Measurements from ENCODE around the gene MLLT10. TPM values are rescaled to one million over a fixed set of nuclear protein-coding genes. Genes with fewer than 3 reads are reported as not detected.

Gene MLLT10
- total and polyA plus RNA-seq, 10 of the 15 experiments (the other 5 are each of a cell fraction or from before 2014, with no cell fraction given): 8.7 to 61.1 (median 28.5) TPM

DNA sequence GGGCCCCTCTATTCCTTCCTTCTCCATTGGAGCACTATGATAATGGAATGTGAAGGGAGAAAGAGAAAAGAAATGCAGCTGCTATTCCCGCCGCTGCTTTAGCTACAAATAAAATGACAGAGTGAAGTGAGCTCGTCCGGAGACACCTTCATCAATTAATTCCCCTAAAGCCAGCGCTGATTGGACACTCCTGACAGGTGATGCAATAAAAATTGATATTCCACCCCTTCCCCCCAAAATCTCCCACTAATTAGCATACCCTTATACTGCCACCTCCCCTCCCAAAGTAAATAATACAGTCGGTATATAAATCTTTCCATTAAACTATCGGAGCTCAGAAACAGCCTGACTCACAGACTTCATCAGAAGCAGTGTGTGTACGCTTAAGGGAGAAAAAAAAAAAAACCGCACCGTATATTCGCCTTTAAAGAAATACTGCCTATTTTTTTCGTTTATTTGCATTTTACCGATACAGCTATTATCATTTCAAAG lies 15.8 kb upstream of the MLLT10 start:
- H3K27ac ChIP-seq (ENCODE audit: control insufficient read depth, insufficient read depth): no peak overlapping the region
- ChIA-PET SMC1A (ENCODE audit: uncharacterized antibody, unreplicated experiment) (interaction anchor here (0.5 to 1.5 kb wide), 9 partner anchors 15 to 459 kb away, joined by 3 to 6 read pairs (median 3); no protein-coding TSS in a partner anchor), RAD21 (ENCODE audit: unreplicated experiment) (interaction anchor here (0.8 to 1.2 kb wide), 3 partner anchors 22 to 239 kb away, joined by 3 to 8 read pairs (median 3); no protein-coding TSS in a partner anchor), CTCF (interaction anchor here (0.7 to 1.0 kb wide), 4 partner anchors 12 to 213 kb away, joined by 3 to 4 read pairs (median 4); no protein-coding TSS in a partner anchor), POLR2A (interaction anchor here (0.5 to 0.6 kb wide), 4 partner anchors 142 to 1473 kb away, joined by 3 to 6 read pairs (median 3); no protein-coding TSS in a partner anchor)
- H3K36me3 ChIP-seq (ENCODE audit: control insufficient read depth in 2 of 2, insufficient read depth in 2 of 2, low read length in 1 of 2): no peaks in the 10 kb centered on the region
- no peak for FAIRE-seq
- peak; percentile 79; the same call in 1 of the 2 replicates for TF ChIP-seq ZNF384 (IDR thresholded peaks at IDR 0.05; ENCODE audit: borderline replicate concordance, low read depth, low read length)
- TF ChIP-seq, protein P1, sequence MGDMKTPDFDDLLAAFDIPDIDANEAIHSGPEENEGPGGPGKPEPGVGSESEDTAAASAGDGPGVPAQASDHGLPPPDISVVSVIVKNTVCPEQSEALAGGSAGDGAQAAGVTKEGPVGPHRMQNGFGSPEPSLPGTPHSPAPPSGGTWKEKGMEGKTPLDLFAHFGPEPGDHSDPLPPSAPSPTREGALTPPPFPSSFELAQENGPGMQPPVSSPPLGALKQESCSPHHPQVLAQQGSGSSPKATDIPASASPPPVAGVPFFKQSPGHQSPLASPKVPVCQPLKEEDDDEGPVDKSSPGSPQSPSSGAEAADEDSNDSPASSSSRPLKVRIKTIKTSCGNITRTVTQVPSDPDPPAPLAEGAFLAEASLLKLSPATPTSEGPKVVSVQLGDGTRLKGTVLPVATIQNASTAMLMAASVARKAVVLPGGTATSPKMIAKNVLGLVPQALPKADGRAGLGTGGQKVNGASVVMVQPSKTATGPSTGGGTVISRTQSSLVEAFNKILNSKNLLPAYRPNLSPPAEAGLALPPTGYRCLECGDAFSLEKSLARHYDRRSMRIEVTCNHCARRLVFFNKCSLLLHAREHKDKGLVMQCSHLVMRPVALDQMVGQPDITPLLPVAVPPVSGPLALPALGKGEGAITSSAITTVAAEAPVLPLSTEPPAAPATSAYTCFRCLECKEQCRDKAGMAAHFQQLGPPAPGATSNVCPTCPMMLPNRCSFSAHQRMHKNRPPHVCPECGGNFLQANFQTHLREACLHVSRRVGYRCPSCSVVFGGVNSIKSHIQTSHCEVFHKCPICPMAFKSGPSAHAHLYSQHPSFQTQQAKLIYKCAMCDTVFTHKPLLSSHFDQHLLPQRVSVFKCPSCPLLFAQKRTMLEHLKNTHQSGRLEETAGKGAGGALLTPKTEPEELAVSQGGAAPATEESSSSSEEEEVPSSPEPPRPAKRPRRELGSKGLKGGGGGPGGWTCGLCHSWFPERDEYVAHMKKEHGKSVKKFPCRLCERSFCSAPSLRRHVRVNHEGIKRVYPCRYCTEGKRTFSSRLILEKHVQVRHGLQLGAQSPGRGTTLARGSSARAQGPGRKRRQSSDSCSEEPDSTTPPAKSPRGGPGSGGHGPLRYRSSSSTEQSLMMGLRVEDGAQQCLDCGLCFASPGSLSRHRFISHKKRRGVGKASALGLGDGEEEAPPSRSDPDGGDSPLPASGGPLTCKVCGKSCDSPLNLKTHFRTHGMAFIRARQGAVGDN (IDR thresholded peaks at IDR 0.05): no peak
- TF ChIP-seq, protein P2, sequence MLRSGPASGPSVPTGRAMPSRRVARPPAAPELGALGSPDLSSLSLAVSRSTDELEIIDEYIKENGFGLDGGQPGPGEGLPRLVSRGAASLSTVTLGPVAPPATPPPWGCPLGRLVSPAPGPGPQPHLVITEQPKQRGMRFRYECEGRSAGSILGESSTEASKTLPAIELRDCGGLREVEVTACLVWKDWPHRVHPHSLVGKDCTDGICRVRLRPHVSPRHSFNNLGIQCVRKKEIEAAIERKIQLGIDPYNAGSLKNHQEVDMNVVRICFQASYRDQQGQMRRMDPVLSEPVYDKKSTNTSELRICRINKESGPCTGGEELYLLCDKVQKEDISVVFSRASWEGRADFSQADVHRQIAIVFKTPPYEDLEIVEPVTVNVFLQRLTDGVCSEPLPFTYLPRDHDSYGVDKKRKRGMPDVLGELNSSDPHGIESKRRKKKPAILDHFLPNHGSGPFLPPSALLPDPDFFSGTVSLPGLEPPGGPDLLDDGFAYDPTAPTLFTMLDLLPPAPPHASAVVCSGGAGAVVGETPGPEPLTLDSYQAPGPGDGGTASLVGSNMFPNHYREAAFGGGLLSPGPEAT (IDR thresholded peaks at IDR 0.05; ENCODE audit: low read depth): 0 out of 2 replicates have a peak, but pooled peaks have one; percentile 22
- TF ChIP-seq, protein P3, sequence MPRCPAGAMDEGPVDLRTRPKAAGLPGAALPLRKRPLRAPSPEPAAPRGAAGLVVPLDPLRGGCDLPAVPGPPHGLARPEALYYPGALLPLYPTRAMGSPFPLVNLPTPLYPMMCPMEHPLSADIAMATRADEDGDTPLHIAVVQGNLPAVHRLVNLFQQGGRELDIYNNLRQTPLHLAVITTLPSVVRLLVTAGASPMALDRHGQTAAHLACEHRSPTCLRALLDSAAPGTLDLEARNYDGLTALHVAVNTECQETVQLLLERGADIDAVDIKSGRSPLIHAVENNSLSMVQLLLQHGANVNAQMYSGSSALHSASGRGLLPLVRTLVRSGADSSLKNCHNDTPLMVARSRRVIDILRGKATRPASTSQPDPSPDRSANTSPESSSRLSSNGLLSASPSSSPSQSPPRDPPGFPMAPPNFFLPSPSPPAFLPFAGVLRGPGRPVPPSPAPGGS (IDR thresholded peaks at IDR 0.05; ENCODE audit: borderline replicate concordance, insufficient read depth, low read depth, low read length, poor library complexity, severe bottlenecking): no peak
- TF ChIP-seq, protein P4, sequence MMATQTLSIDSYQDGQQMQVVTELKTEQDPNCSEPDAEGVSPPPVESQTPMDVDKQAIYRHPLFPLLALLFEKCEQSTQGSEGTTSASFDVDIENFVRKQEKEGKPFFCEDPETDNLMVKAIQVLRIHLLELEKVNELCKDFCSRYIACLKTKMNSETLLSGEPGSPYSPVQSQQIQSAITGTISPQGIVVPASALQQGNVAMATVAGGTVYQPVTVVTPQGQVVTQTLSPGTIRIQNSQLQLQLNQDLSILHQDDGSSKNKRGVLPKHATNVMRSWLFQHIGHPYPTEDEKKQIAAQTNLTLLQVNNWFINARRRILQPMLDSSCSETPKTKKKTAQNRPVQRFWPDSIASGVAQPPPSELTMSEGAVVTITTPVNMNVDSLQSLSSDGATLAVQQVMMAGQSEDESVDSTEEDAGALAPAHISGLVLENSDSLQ (IDR thresholded peaks at IDR 0.05): peak; percentile 26; the same call in 1 of the 2 replicates
- DNase-seq (ENCODE audit: low read depth, low spot score): no peak
- WGBS (ENCODE audit: insufficient coverage, insufficient replicate concordance, low lambda C conversion rate, missing lambda C conversion rate): 5% methylated on average over 13 of the region's 13 CpGs
- no peak overlapping the region for H2AFZ ChIP-seq (ENCODE audit: control insufficient read depth, low read depth, low read length)
- peak overlapping the region; percentile 62; the same call in 1 of the 2 replicates for H3K4me3 ChIP-seq
- peak; percentile 28; the same call in 2 of the 3 replicates for ATAC-seq
- BruUV-seq (replicated peaks): no TSS peak
- H3K4me2 ChIP-seq (ENCODE audit: control insufficient read depth, insufficient read depth): peak overlapping the region; percentile 89
- H3K4me1 ChIP-seq (ENCODE audit: control insufficient read depth, insufficient read depth, low read length): peaks cover 21% of the 10 kb centered on the region
- H3K9me3 ChIP-seq (replicated peaks; ENCODE audit: control insufficient read depth, insufficient read depth, low read length): no peaks in the 10 kb centered on the region
- H3K9ac ChIP-seq (ENCODE audit: control insufficient read depth, insufficient read depth, low read length): no peak overlapping the region
- intact Hi-C loops (cut with micrococcal nuclease; ENCODE audit: unreplicated experiment): no loop called here
- no peaks in the 10 kb centered on the region for H4K20me1 ChIP-seq (ENCODE audit: control insufficient read depth, insufficient read depth)
- H3K79me2 ChIP-seq (ENCODE audit: control insufficient read depth, insufficient read depth, low read length): no peaks in the 10 kb centered on the region
- in situ Hi-C loops (cut with MboI): no loop called here
- H3K27me3 ChIP-seq (replicated peaks in 1 of 2; ENCODE audit: control insufficient read depth in 2 of 2, insufficient read depth in 2 of 2, low read length in 1 of 2): peaks cover 10 to 28% of the 10 kb centered on the region in 2 experiments

All from GM12878 (cell line).